ENCODE data around the gene HOXD9.

HOXD9 gene

DNA sequence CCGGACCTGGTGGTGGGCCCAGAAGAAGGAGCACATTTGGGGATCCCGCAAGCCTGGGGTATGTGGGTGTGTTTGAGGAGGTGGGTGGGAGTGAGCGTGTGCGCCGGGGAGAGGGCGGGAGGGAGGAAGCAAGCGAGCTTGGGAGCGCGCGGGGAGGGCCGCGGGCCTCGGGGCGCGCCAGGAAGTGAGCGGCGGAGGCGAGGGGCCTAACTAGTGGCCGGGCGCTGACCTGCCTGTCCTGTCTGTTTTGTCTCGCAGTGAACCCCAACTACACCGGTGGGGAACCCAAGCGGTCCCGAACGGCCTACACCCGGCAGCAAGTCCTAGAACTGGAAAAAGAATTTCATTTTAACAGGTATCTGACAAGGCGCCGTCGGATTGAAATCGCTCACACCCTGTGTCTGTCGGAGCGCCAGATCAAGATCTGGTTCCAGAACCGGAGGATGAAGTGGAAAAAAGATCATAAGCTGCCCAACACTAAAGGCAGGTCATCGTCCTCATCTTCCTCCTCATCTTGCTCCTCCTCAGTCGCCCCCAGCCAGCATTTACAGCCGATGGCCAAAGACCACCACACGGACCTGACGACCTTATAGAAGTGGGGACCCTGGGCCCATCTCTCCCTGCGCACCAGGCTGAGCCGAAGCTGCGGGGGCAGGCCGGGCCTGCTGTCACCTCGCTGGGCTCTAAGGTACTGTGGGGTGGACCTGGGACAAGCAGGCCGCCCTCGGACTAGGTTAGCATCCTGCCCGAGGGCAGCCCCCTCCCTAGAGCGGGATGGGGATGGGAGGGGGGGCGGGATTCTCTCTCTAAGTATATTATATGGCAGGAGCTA lies 30.0 kb downstream of the HOXD9 start:
- no peak for DNase-seq (ENCODE audit: low read depth, low spot score)
- peaks cover 97% of the 10 kb centered on the region for H3K27me3 ChIP-seq (ENCODE audit: control insufficient read depth, insufficient read depth, low read length)
- H3K36me3 ChIP-seq (ENCODE audit: control insufficient read depth, insufficient read depth, low read length): no peaks in the 10 kb centered on the region
- H3K27ac ChIP-seq (ENCODE audit: low read length): no peak overlapping the region
- no peak overlapping the region for H3K4me3 ChIP-seq (ENCODE audit: low read length)
- no peaks in the 10 kb centered on the region for H3K9me3 ChIP-seq (ENCODE audit: control insufficient read depth, insufficient read depth, low read length)
- no CpG with 5 or more reads among the region's 48 CpGs for WGBS (ENCODE audit: insufficient coverage, insufficient read length)
- H3K4me1 ChIP-seq (ENCODE audit: control insufficient read depth, insufficient read depth, low read length): peaks cover under 1% of the 10 kb centered on the region

DNA sequence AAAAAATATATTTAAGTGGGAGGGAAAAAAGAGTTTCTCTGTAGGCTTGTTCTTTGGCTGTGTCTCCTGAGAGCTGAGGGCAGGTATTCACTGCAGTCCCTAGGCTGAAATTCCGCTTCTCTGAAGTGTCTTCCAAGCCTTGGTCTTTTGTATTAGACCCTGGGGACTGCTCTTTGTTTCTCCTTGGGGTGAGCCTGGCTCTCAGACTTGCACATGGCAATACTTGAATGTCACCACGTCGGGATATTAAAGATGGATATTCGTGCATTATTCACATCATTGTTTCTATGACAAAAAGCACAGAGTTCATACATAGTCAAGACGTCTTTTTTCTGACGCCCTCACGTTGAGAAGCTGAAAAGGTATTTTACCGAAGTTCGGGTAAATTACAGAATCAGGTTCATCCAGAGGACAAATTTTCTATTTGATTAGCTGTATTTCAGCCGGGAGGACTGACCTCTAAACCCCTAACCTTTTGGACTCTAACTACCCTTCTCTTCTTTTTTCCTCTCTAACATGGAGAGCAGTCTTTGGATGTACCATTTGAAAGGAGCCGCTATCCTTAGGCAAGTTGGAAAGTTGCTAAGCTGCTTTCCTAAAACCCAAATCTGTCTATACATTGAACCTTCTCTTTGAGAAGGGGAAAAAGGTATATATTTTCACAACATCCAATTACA lies 32.2 kb downstream of the HOXD9 start:
- no peaks in the 10 kb centered on the region for H3K36me3 ChIP-seq (ENCODE audit: control insufficient read depth, insufficient read depth, low read length)
- DNase-seq (ENCODE audit: low read depth, low spot score): no peak
- H3K27me3 ChIP-seq (ENCODE audit: control insufficient read depth, insufficient read depth, low read length): peaks cover 97% of the 10 kb centered on the region
- H3K27ac ChIP-seq (ENCODE audit: low read length): no peak overlapping the region
- peaks cover 1% of the 10 kb centered on the region for H3K4me1 ChIP-seq (ENCODE audit: control insufficient read depth, insufficient read depth, low read length)
- H3K4me3 ChIP-seq (ENCODE audit: low read length): no peak overlapping the region
- no CpG with 5 or more reads among the region's 11 CpGs for WGBS (ENCODE audit: insufficient coverage, insufficient read length)
- H3K9me3 ChIP-seq (ENCODE audit: control insufficient read depth, insufficient read depth, low read length): no peaks in the 10 kb centered on the region

DNA sequence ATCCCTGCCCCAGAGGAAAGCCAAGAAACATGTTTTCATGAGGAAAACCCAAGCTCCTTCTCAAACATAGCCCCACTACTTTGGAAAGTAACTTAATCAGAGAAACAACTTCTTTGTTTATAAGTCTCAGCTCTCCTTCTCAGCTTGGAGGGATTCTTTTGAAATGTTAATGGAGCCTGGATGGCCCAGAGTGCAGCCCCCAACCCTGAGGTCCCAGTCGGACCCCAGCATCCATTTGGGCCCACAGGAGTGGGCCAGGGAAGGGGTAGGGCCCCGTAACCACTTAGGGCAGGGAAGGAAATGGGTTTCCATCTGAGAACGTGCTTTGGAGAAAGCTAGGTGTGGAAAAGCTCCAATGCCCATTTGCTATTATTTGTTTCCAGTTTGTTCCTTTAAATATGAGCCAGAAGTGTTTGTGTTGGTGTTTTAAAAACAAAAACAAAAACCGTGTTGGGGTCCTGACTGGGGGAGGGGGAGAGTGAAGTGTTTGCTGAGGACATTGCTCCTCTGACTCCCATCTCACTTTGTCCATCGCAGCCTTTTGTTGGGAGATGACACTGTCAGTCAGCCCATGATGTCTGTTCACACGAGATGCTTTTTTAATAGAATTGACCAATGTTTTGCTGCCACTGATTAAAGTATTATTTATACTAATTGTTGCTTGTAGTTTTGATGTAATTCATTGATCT lies 33.0 kb downstream of the HOXD9 start:
- no CpG with 5 or more reads among the region's 6 CpGs for WGBS (ENCODE audit: insufficient coverage, insufficient read length)
- Histone ChIP-seq H3K36me3 (ENCODE audit: control insufficient read depth, insufficient read depth, low read length) (no peaks in the 10 kb centered on the region), H3K9me3 (ENCODE audit: control insufficient read depth, insufficient read depth, low read length) (no peaks in the 10 kb centered on the region), H3K27ac (ENCODE audit: low read length) (no peak overlapping the region), H3K4me3 (ENCODE audit: low read length) (no peak overlapping the region), H3K4me1 (ENCODE audit: control insufficient read depth, insufficient read depth, low read length) (peaks cover 1% of the 10 kb centered on the region), H3K27me3 (ENCODE audit: control insufficient read depth, insufficient read depth, low read length) (peaks cover 97% of the 10 kb centered on the region)
- DNase-seq (ENCODE audit: low read depth, low spot score): no peak

DNA sequence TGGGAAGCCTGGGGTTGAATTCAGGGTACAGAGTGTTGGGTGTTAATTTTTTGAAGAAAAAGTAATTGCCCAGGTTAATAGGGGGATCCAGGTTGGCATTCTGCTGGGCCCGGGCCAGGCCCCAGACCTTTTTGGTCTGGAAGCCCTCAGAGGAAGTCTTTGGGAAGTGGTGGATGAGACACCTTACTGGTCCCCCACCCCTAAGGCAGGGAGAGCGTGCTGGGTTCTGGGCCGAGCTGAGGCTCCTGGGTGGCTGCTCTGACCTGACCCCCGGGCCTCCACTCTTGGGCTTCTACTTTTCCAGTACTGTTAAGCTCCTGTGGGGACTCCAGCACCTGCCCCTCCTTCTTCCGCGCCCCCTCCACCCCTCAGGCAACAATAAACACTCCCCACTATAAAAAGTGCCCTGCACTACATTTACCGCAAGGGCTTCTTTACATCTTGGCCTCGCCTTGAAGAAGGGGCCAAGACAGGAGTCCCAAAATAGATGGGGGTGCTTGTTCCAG lies 33.8 kb downstream of the HOXD9 start:
- no peaks in the 10 kb centered on the region for H3K36me3 ChIP-seq (ENCODE audit: control insufficient read depth, insufficient read depth, low read length)
- no CpG with 5 or more reads among the region's 8 CpGs for WGBS (ENCODE audit: insufficient coverage, insufficient read length)
- no peak overlapping the region for H3K4me3 ChIP-seq (ENCODE audit: low read length)
- no peak for DNase-seq (ENCODE audit: low read depth, low spot score)
- H3K27ac ChIP-seq (ENCODE audit: low read length): no peak overlapping the region
- H3K9me3 ChIP-seq (ENCODE audit: control insufficient read depth, insufficient read depth, low read length): no peaks in the 10 kb centered on the region
- H3K4me1 ChIP-seq (ENCODE audit: control insufficient read depth, insufficient read depth, low read length): peaks cover 1% of the 10 kb centered on the region
- peaks cover 97% of the 10 kb centered on the region for H3K27me3 ChIP-seq (ENCODE audit: control insufficient read depth, insufficient read depth, low read length)

DNA sequence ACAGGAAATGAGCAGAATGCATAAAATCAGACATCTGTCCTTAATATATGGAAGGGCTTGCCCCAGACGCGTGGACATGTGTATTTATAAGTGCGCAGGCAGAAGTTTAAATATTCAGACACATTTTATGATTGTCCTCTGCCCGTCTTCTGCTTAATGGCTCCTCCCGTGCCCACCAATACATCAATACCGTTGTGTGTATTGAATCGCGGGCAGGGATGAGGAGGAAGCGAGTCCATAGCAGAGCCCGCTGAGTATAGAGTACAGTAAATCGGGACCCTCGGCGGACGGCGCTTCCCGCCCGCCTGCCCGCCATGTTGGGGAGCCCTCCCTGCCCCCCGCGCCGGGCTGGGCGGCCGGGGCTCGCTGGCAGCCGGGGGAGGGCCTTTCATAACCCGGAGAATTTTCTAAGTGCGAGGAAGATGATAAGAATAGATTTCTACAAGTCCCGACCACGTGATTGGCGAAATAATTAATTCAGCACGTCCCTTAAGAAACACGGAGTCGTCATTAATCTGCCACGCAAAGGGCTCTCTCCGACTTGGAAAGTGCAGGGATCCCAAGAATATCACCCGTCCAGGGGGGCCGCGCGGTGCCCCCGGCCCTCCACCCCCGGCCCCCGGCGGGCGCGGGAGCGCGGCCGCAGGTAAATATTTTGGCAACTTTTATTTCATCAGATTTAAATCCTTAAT lies 34.4 kb downstream of the HOXD9 start, which contains the start of gene HOXD3:
Gene HOXD3 (plus strand): TSS at position 501 of the 692 bp plus-strand sequence. CDS start 11,808 bp downstream, outside the sequence.
- no CpG with 5 or more reads among the region's 48 CpGs for WGBS (ENCODE audit: insufficient coverage, insufficient read length)
- H3K27ac ChIP-seq (ENCODE audit: low read length): no peak within 1 kb of the TSS

DNA sequence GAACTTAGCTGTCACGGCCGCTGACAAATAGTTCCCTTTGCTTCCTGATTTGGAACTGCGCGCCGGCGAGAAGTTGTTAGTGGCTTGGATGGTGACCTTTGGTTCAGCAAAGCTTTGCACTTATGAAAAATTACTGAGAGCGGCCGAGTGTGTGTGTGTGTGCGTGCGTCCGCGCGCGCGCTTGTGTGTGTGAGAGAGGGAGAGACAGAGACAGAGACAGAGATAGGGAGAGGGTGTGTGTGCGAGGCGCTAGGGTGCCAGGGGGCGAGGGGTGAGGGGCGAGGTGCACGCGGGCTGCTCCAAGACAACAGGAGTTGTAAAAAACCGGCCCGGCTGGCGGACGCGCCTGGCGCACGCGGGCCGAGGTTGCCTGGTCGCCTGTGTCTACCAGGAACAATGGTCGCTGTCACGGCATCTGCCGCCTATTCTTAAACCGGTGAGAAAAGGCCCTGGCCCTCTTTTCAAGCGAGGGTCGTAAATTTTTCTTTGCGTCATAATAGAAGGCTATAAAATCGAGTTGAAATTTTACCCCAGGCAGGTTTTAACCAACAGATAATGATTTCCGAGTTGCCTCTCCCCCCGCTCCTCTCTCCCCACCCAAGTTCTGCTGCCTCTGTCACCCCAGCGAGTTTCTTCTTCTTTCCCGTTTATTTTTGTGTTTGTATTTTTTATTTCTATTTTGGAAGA lies 35.1 kb downstream of the HOXD9 start:
- H3K4me3 ChIP-seq (ENCODE audit: low read length): no peak overlapping the region

More for the DNA sequence above, 34.4 kb downstream of the HOXD9 start, which contains the start of gene HOXD3:
- Histone ChIP-seq H3K27me3 (ENCODE audit: control insufficient read depth, insufficient read depth, low read length) (peaks cover 97% of the 10 kb centered on the region), H3K9me3 (ENCODE audit: control insufficient read depth, insufficient read depth, low read length) (no peaks in the 10 kb centered on the region), H3K4me1 (ENCODE audit: control insufficient read depth, insufficient read depth, low read length) (peaks cover 1% of the 10 kb centered on the region), H3K4me3 (ENCODE audit: low read length) (no peak within 1 kb of the TSS), H3K36me3 (ENCODE audit: control insufficient read depth, insufficient read depth, low read length) (no peaks in the 10 kb centered on the region)
- DNase-seq (ENCODE audit: low read depth, low spot score): no peak

DNA sequence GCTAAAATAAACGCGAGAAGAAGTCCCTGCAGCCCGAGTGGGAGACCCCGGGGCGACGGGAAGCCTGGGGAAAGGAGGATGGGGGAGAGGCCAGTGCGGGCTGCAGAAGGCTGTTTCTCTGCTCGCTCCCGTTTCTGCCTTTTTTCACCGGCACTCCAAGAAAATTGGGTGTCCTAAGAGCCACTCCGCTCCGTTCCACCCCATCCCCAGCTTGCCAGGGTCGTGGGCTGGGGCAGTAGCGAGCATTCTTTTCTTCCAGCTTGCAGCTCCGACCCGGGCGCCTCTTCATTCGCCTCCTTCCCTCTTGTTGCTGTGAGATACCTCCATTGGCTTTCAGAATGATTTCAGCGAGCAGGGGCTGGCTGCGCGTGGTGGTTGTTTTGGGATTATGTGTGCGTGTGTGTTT lies 35.7 kb downstream of the HOXD9 start:
- no CpG with 5 or more reads among the region's 22 CpGs for WGBS (ENCODE audit: insufficient coverage, insufficient read length)
- no peak overlapping the region for H3K27ac ChIP-seq (ENCODE audit: low read length)
- H3K4me3 ChIP-seq (ENCODE audit: low read length): no peak overlapping the region
- H3K36me3 ChIP-seq (ENCODE audit: control insufficient read depth, insufficient read depth, low read length): no peaks in the 10 kb centered on the region
- H3K4me1 ChIP-seq (ENCODE audit: control insufficient read depth, insufficient read depth, low read length): peaks cover 1% of the 10 kb centered on the region
- no peak for DNase-seq (ENCODE audit: low read depth, low spot score)
- peaks cover 97% of the 10 kb centered on the region for H3K27me3 ChIP-seq (ENCODE audit: control insufficient read depth, insufficient read depth, low read length)
- no peaks in the 10 kb centered on the region for H3K9me3 ChIP-seq (ENCODE audit: control insufficient read depth, insufficient read depth, low read length)

More for the DNA sequence above, 35.1 kb downstream of the HOXD9 start:
- H3K27ac ChIP-seq (ENCODE audit: low read length): no peak overlapping the region
- H3K36me3 ChIP-seq (ENCODE audit: control insufficient read depth, insufficient read depth, low read length): no peaks in the 10 kb centered on the region
- peaks cover 97% of the 10 kb centered on the region for H3K27me3 ChIP-seq (ENCODE audit: control insufficient read depth, insufficient read depth, low read length)
- no peak for DNase-seq (ENCODE audit: low read depth, low spot score)
- WGBS (ENCODE audit: insufficient coverage, insufficient read length): no CpG with 5 or more reads among the region's 43 CpGs
- no peaks in the 10 kb centered on the region for H3K9me3 ChIP-seq (ENCODE audit: control insufficient read depth, insufficient read depth, low read length)
- peaks cover 1% of the 10 kb centered on the region for H3K4me1 ChIP-seq (ENCODE audit: control insufficient read depth, insufficient read depth, low read length)

DNA sequence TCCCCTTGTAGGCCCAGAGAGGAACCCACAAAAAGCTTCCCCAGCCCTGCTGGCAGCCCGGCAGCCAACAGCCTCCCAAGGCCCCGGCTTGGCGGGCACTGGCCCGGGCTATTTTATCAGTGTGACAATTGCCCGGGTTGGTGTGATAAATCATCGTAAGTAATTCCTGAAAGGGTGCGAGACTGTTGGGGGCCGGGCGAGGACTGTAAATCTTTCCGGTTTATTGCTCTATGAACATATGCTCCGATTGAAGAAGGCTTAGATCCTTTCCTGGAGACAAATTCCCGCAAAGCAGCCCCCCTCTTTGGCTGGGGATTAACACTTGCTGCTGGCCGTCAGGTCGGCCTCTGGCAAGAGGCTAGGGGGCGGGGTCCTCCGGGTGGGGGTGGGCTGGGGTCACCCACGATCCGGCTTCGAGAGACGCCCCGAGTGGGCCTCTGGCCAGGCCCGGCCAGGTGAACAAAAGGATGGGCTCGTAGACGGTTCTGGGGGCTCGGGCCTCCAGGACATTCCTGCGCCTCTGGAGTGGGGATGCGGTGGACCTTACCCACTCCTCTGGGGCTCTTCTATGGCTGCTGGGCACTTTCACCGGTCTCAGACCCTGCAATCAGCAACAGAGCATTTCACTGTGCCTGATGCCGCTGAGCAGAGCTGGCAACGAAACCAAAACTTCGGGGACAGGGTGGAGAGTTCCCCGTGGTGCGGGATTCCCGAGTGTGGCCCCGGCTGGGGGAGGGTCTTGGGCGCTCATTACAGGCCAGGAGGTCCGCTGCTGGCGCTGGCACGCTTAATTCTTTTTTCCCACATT lies 36.5 kb downstream of the HOXD9 start:
- no peaks in the 10 kb centered on the region for H3K36me3 ChIP-seq (ENCODE audit: control insufficient read depth, insufficient read depth, low read length)
- H3K9me3 ChIP-seq (ENCODE audit: control insufficient read depth, insufficient read depth, low read length): no peaks in the 10 kb centered on the region
- H3K4me3 ChIP-seq (ENCODE audit: low read length): no peak overlapping the region
- no peak overlapping the region for H3K27ac ChIP-seq (ENCODE audit: low read length)
- peaks cover 99% of the 10 kb centered on the region for H3K27me3 ChIP-seq (ENCODE audit: control insufficient read depth, insufficient read depth, low read length)
- WGBS (ENCODE audit: insufficient coverage, insufficient read length): no CpG with 5 or more reads among the region's 39 CpGs
- H3K4me1 ChIP-seq (ENCODE audit: control insufficient read depth, insufficient read depth, low read length): peaks cover 1% of the 10 kb centered on the region
- DNase-seq (ENCODE audit: low read depth, low spot score): no peak

DNA sequence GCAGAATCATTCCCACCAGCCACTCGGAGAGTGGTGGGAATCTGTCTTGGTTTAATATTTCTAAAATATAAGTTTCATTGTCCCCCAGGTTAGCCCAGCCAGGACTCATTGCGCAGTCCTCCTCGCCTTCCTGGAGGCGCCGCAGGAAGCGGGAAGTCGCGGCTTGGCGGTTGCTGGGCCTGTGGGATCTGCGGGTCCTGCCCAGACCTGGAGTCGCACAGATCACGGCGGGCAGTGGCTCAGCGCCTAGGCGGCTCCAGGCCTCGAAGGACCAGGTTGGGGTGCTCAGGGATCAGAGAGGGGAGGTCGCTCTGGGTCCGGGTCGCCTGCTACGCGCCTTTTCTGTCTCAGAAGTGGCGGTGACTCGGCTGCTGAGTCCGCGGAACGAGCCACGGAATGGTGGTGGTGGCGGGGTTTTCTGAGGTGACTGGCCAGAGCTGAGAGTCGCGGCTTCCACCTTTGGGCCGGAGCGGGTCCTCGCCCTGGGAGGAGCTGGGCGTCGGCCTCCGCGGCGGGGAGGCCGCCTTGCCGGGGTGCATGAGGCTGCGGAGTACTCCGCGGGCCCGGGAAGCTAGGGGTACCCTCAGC lies 37.2 kb downstream of the HOXD9 start:
- no peak for DNase-seq (ENCODE audit: low read depth, low spot score)
- no CpG with 5 or more reads among the region's 44 CpGs for WGBS (ENCODE audit: insufficient coverage, insufficient read length)
- no peak overlapping the region for H3K27ac ChIP-seq (ENCODE audit: low read length)
- peaks cover 99% of the 10 kb centered on the region for H3K27me3 ChIP-seq (ENCODE audit: control insufficient read depth, insufficient read depth, low read length)
- H3K4me3 ChIP-seq (ENCODE audit: low read length): no peak overlapping the region
- H3K9me3 ChIP-seq (ENCODE audit: control insufficient read depth, insufficient read depth, low read length): no peaks in the 10 kb centered on the region
- peaks cover 1% of the 10 kb centered on the region; the same call in 1 of the 2 replicates for H3K4me1 ChIP-seq (ENCODE audit: control insufficient read depth, insufficient read depth, low read length)
- no peaks in the 10 kb centered on the region for H3K36me3 ChIP-seq (ENCODE audit: control insufficient read depth, insufficient read depth, low read length)
